COLO668 (cell line): ENCODE data around the gene THRA.
A peak's percentile ranks its signal among the peaks of the same experiment; 100 is the strongest.
"Not testable (repeated sequence)": the region's sequence is repeated elsewhere in the genome, so short reads cannot be mapped to it uniquely, and the experiment has no call there.

Source experiments
- DNase-seq: peaks from one replicate; lab custom pipeline; 2025; ENCODE audit not compliant: unreplicated experiment; lab: John Stamatoyannopoulos, UW

The THRA gene

GRCh38 chr17:40112191-40112711 lies 49.5 kb downstream of the THRA start:
- DNase-seq, result no peak

GRCh38 chr17:40112718-40113109 lies 49.9 kb downstream of the THRA start:
- no peak for DNase-seq

GRCh38 chr17:40113110-40113906 lies 50.5 kb downstream of the THRA start:
- DNase-seq, result peak; percentile 87

- no peak for DNase-seq
Measured at GRCh38 chr17:40113907-40114245, 51.1 kb downstream of the THRA start.

- no peak for DNase-seq
Measured at GRCh38 chr17:40115101-40115436, 52.3 kb downstream of the THRA start.

GRCh38 chr17:40121181-40122135 lies 58.7 kb downstream of the THRA start, which contains the start of gene MSL1:
Gene MSL1 (plus strand): TSS chr17:40121971. CDS start chr17:40122613, 642 bp downstream.
- peak; percentile 76 for DNase-seq

- peak; percentile 51 for DNase-seq
Measured at GRCh38 chr17:40122136-40122998, 59.6 kb downstream of the THRA start.

GRCh38 chr17:40122999-40123810 lies 60.4 kb downstream of the THRA start:
- peak; percentile 33 for DNase-seq

GRCh38 chr17:40123811-40124114 lies 61.0 kb downstream of the THRA start:
- no peak for DNase-seq

GRCh38 chr17:40124279-40125141 lies 61.7 kb downstream of the THRA start:
- DNase-seq, result no peak

GRCh38 chr17:40129498-40129897 lies 66.7 kb downstream of the THRA start:
- no peak for DNase-seq

- DNase-seq, result no peak
Measured at GRCh38 chr17:40130352-40131042, 67.7 kb downstream of the THRA start.

GRCh38 chr17:40134184-40134583 lies 71.4 kb downstream of the THRA start:
- DNase-seq, result no peak

- no peak for DNase-seq
Measured at GRCh38 chr17:40135817-40136216, 73.1 kb downstream of the THRA start.

GRCh38 chr17:40139566-40140058 lies 76.8 kb downstream of the THRA start:
- no peak for DNase-seq

GRCh38 chr17:40143166-40143565 lies 80.4 kb downstream of the THRA start:
- DNase-seq, result not testable (repeated sequence)
